CD1c-positive myeloid dendritic cell (primary cell): ENCODE results near the gene ARGLU1.

ENCODE experiments used
- DNase-seq: peaks from one replicate; pipeline ENCODE4 v3.0.0-alpha.2; 2016; ENCODE audit errors: extremely low spot score

ARGLU1 gene

GRCh38 chr13:106541826-106542225 lies 26.1 kb downstream of the ARGLU1 start:
- DNase-seq = no peak

- no peak for DNase-seq
Measured at GRCh38 chr13:106540613-106541012, 27.3 kb downstream of the ARGLU1 start.

GRCh38 chr13:106537521-106537920 lies 30.4 kb downstream of the ARGLU1 start:
- no peak for DNase-seq

- DNase-seq = peak; percentile 93
Measured at GRCh38 chr13:106536244-106537034, 31.5 kb downstream of the ARGLU1 start.

GRCh38 chr13:106535552-106536243 lies 32.2 kb downstream of the ARGLU1 start, which contains the start of gene EFNB2:
TSS of gene EFNB2 (minus strand) at chr13:106535662. CDS start at chr13:106534964, 698 bp downstream.
- peak; percentile 95 for DNase-seq

- DNase-seq = no peak
Measured at GRCh38 chr13:106534639-106535551, 33.0 kb downstream of the ARGLU1 start.

- no peak for DNase-seq
Measured at GRCh38 chr13:106533943-106534638, 33.8 kb downstream of the ARGLU1 start.

- DNase-seq = peak; percentile 54
Measured at GRCh38 chr13:106533101-106533942, 34.6 kb downstream of the ARGLU1 start.

GRCh38 chr13:106532111-106532929 lies 35.6 kb downstream of the ARGLU1 start:
- no peak for DNase-seq

GRCh38 chr13:106530980-106531481 lies 36.9 kb downstream of the ARGLU1 start:
- no peak for DNase-seq

- no peak for DNase-seq
Measured at GRCh38 chr13:106530171-106530851, 37.6 kb downstream of the ARGLU1 start.

GRCh38 chr13:106529415-106530170 lies 38.3 kb downstream of the ARGLU1 start:
- DNase-seq = no peak

GRCh38 chr13:106528718-106529414 lies 39.1 kb downstream of the ARGLU1 start:
- DNase-seq = no peak

GRCh38 chr13:106527826-106528225 lies 40.1 kb downstream of the ARGLU1 start:
- DNase-seq = no peak

GRCh38 chr13:106527445-106527801 lies 40.5 kb downstream of the ARGLU1 start:
- no peak for DNase-seq

GRCh38 chr13:106526738-106527444 lies 41.0 kb downstream of the ARGLU1 start:
- DNase-seq = no peak

GRCh38 chr13:106525865-106526264 lies 42.1 kb downstream of the ARGLU1 start:
- DNase-seq = no peak
